WTC11 (cell line): ENCODE data around the gene NIN. TPM values are rescaled to one million over a fixed set of nuclear protein-coding genes. Genes with fewer than 3 reads are reported as not detected.

Source experiments
- ATAC-seq: fragments of 200-7000 bp; cut with Tn5 transposase; 2 replicates; pipeline ENCODE4 v1.10.0; 2021; ENCODE audit warnings: mild to moderate bottlenecking, moderate library complexity
- CTCF ChIA-PET: fragments of 300-600 bp; sonication (Branson Sonifier 250); formaldehyde crosslinking; loops from one replicate; lab custom pipeline; 2021; ENCODE audit warnings: antibody characterized with exemption; lab: Charles Lee
- POLR2A ChIA-PET: fragments of 350-600 bp; sonication (Branson Sonifier 250); formaldehyde crosslinking; loops from one replicate; lab custom pipeline; 2021; ENCODE audit warnings: antibody characterized with exemption; lab: Charles Lee
- DNase-seq: peaks from one replicate; pipeline ENCODE4 v3.0.0; 2021; ENCODE audit warnings: low spot score
- H3K27ac Mint-ChIP-seq: 2 replicates; pipeline ENCODE4 v1.8.0; 2021; ENCODE audit warnings: mixed read lengths
- H3K27me3 Mint-ChIP-seq: 2 replicates; pipeline ENCODE4 v1.8.0; 2021; ENCODE audit warnings: low read depth, mild to moderate bottlenecking, moderate library complexity, mixed read lengths
- H3K36me3 Mint-ChIP-seq: 2 replicates; pipeline ENCODE4 v1.8.0; 2021; ENCODE audit warnings: mixed read lengths
- H3K4me1 Mint-ChIP-seq: 2 replicates; pipeline ENCODE4 v1.8.0; 2022; ENCODE audit warnings: mixed read lengths
- H3K4me3 Mint-ChIP-seq: 2 replicates; pipeline ENCODE4 v1.8.0; 2021; ENCODE audit warnings: mild to moderate bottlenecking, moderate library complexity, mixed read lengths
- H3K9me3 Mint-ChIP-seq: 2 replicates; pipeline ENCODE4 v1.8.0; 2021; ENCODE audit warnings: mixed read lengths
- ATF1 ChIP-seq: sonication (generic); formaldehyde crosslinking; IDR thresholded peaks from 2 replicates; pipeline ENCODE4 v1.8.1; 2023; ENCODE audit warnings: mild to moderate bottlenecking, moderate library complexity, missing genetic modification reagents
- ATF6 ChIP-seq: sonication (generic); formaldehyde crosslinking; IDR thresholded peaks from 2 replicates; pipeline ENCODE4 v1.8.1; 2023; ENCODE audit warnings: mild to moderate bottlenecking, missing genetic modification reagents
- CREM ChIP-seq: sonication (generic); formaldehyde crosslinking; IDR thresholded peaks from 2 replicates; pipeline ENCODE4 v1.8.1; 2022; ENCODE audit warnings: mild to moderate bottlenecking, missing genetic modification reagents, moderate library complexity
- GTF2I ChIP-seq: fragments of 250-450 bp; sonication (Bioruptor Pico); conservative IDR thresholded peaks from 2 replicates; pipeline ENCODE4 v1.4.0; 2021; ENCODE audit warnings: mild to moderate bottlenecking
- SMAD4 ChIP-seq: sonication (generic); formaldehyde crosslinking; IDR thresholded peaks from 2 replicates; pipeline ENCODE4 v1.8.0; 2022; ENCODE audit warnings: mild to moderate bottlenecking, missing genetic modification reagents
- SOX15 ChIP-seq: fragments of 250-450 bp; sonication (Bioruptor Pico); IDR thresholded peaks from 2 replicates; pipeline ENCODE4 v1.9.0; 2021; ENCODE audit warnings: mild to moderate bottlenecking
- ZNF219 ChIP-seq: sonication (generic); formaldehyde crosslinking; IDR thresholded peaks from 2 replicates; pipeline ENCODE4 v1.8.0; 2023; ENCODE audit warnings: missing genetic modification reagents, mild to moderate bottlenecking, borderline replicate concordance
- ZNF423 ChIP-seq: fragments of 250-450 bp; sonication (Bioruptor Pico); IDR thresholded peaks from 2 replicates; pipeline ENCODE4 v2.1.2; 2022; ENCODE audit warnings: mild to moderate bottlenecking, moderate library complexity
- ZSCAN18 ChIP-seq: fragments of 250-450 bp; sonication (Bioruptor Pico); IDR thresholded peaks from 2 replicates; pipeline ENCODE4 v2.1.2; 2022; ENCODE audit warnings: mild to moderate bottlenecking, moderate library complexity
- total RNA-seq: library from RNA; stranded (reverse); gene quantifications from 3 replicates; pipeline ENCODE4 v1.2.3, GENCODE V29; 2021
- TF ChIP-seq, protein P1 (sequence below): sonication (generic); formaldehyde crosslinking; IDR thresholded peaks from 2 replicates; pipeline ENCODE4 v1.8.0; 2022; ENCODE audit warnings: mild to moderate bottlenecking, missing genetic modification reagents
- TF ChIP-seq, protein P2 (sequence below): sonication (generic); formaldehyde crosslinking; IDR thresholded peaks from 2 replicates; pipeline ENCODE4 v1.8.1; 2023; ENCODE audit warnings: mild to moderate bottlenecking, missing genetic modification reagents, moderate library complexity
- TF ChIP-seq, protein P3 (sequence below): fragments of 250-450 bp; sonication (Bioruptor Pico); IDR thresholded peaks from 2 replicates; pipeline ENCODE4 v1.9.0; 2021; ENCODE audit warnings: mild to moderate bottlenecking
- TF ChIP-seq, protein P4 (sequence below): fragments of 250-450 bp; sonication (Bioruptor Pico); IDR thresholded peaks from 2 replicates; pipeline ENCODE4 v1.8.0; 2021; ENCODE audit warnings: mild to moderate bottlenecking
- TF ChIP-seq, protein P5 (sequence below): sonication (generic); formaldehyde crosslinking; IDR thresholded peaks from 2 replicates; pipeline ENCODE4 v1.8.0; 2022; ENCODE audit warnings: missing genetic modification reagents
- TF ChIP-seq, protein P6 (sequence below): fragments of 200-600 bp; IDR thresholded peaks from 2 replicates; pipeline ENCODE4 v1.8.0; 2022; ENCODE audit warnings: antibody characterized with exemption

Gene NIN
- total RNA-seq, 1 experiment from 2014 or later, result 23.8 TPM

DNA sequence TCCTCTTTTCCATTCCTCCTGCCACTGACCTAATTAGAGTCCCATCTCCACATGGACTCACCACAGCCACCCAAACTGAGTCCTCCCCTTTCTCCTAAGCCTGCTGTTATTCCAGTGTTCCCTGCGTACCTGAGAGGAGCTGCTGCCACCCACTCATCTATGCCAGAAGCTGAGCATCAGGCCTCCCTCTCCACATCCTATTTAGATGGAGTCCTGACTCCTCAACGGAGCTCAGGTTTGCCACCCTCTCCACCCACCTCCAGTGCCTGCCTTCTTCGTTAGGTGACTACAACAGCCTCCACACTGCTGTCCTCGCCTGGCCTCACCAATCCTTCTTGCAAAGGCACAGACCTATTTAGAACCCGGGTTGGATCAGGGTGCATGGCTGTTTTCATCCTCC, 25.7 kb upstream of the NIN start:
- DNase-seq (no peak), ATAC-seq (no peak)
- H3K4me3 Mint-ChIP-seq, result no peak overlapping the region
- no peaks in the 10 kb centered on the region for H3K36me3 Mint-ChIP-seq
- H3K27me3 Mint-ChIP-seq, result no peaks in the 10 kb centered on the region; the same call in none of the 2 replicates
- ChIA-PET POLR2A (no interaction called here), CTCF (interaction anchor here (0.9 kb wide), 1 partner anchor 14 kb away, joined by 3 read pairs; no protein-coding TSS in a partner anchor)
- no peak overlapping the region for H3K27ac Mint-ChIP-seq
- TF ChIP-seq ZSCAN18 (no peak), ATF1 (CRISPR knock-in tag) (no peak), ATF6 (CRISPR knock-in tag) (no peak), SMAD4 (CRISPR knock-in tag) (no peak), ZNF423 (CRISPR knock-in tag) (no peak), SOX15 (CRISPR knock-in tag) (no peak), ZNF219 (CRISPR knock-in tag) (no peak), GTF2I (CRISPR knock-in tag) (no peak), CREM (CRISPR knock-in tag) (no peak)
- TF ChIP-seq, protein P1, sequence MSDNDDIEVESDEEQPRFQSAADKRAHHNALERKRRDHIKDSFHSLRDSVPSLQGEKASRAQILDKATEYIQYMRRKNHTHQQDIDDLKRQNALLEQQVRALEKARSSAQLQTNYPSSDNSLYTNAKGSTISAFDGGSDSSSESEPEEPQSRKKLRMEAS, result no peak
- TF ChIP-seq, protein P2, sequence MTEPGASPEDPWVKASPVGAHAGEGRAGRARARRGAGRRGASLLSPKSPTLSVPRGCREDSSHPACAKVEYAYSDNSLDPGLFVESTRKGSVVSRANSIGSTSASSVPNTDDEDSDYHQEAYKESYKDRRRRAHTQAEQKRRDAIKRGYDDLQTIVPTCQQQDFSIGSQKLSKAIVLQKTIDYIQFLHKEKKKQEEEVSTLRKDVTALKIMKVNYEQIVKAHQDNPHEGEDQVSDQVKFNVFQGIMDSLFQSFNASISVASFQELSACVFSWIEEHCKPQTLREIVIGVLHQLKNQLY, result no peak
- TF ChIP-seq, protein P3, sequence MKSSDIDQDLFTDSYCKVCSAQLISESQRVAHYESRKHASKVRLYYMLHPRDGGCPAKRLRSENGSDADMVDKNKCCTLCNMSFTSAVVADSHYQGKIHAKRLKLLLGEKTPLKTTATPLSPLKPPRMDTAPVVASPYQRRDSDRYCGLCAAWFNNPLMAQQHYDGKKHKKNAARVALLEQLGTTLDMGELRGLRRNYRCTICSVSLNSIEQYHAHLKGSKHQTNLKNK (CRISPR knock-in tag), result no peak
- TF ChIP-seq, protein P4, sequence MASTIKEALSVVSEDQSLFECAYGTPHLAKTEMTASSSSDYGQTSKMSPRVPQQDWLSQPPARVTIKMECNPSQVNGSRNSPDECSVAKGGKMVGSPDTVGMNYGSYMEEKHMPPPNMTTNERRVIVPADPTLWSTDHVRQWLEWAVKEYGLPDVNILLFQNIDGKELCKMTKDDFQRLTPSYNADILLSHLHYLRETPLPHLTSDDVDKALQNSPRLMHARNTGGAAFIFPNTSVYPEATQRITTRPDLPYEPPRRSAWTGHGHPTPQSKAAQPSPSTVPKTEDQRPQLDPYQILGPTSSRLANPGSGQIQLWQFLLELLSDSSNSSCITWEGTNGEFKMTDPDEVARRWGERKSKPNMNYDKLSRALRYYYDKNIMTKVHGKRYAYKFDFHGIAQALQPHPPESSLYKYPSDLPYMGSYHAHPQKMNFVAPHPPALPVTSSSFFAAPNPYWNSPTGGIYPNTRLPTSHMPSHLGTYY (CRISPR knock-in tag), result no peak
- TF ChIP-seq, protein P5, sequence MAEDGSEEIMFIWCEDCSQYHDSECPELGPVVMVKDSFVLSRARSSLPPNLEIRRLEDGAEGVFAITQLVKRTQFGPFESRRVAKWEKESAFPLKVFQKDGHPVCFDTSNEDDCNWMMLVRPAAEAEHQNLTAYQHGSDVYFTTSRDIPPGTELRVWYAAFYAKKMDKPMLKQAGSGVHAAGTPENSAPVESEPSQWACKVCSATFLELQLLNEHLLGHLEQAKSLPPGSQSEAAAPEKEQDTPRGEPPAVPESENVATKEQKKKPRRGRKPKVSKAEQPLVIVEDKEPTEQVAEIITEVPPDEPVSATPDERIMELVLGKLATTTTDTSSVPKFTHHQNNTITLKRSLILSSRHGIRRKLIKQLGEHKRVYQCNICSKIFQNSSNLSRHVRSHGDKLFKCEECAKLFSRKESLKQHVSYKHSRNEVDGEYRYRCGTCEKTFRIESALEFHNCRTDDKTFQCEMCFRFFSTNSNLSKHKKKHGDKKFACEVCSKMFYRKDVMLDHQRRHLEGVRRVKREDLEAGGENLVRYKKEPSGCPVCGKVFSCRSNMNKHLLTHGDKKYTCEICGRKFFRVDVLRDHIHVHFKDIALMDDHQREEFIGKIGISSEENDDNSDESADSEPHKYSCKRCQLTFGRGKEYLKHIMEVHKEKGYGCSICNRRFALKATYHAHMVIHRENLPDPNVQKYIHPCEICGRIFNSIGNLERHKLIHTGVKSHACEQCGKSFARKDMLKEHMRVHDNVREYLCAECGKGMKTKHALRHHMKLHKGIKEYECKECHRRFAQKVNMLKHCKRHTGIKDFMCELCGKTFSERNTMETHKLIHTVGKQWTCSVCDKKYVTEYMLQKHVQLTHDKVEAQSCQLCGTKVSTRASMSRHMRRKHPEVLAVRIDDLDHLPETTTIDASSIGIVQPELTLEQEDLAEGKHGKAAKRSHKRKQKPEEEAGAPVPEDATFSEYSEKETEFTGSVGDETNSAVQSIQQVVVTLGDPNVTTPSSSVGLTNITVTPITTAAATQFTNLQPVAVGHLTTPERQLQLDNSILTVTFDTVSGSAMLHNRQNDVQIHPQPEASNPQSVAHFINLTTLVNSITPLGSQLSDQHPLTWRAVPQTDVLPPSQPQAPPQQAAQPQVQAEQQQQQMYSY, result no peak
- TF ChIP-seq, protein P6, sequence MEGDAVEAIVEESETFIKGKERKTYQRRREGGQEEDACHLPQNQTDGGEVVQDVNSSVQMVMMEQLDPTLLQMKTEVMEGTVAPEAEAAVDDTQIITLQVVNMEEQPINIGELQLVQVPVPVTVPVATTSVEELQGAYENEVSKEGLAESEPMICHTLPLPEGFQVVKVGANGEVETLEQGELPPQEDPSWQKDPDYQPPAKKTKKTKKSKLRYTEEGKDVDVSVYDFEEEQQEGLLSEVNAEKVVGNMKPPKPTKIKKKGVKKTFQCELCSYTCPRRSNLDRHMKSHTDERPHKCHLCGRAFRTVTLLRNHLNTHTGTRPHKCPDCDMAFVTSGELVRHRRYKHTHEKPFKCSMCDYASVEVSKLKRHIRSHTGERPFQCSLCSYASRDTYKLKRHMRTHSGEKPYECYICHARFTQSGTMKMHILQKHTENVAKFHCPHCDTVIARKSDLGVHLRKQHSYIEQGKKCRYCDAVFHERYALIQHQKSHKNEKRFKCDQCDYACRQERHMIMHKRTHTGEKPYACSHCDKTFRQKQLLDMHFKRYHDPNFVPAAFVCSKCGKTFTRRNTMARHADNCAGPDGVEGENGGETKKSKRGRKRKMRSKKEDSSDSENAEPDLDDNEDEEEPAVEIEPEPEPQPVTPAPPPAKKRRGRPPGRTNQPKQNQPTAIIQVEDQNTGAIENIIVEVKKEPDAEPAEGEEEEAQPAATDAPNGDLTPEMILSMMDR, result no peak
- H3K9me3 Mint-ChIP-seq, result no peaks in the 10 kb centered on the region
- H3K4me1 Mint-ChIP-seq, result peaks cover 31% of the 10 kb centered on the region
